Measurements from ENCODE around the gene PEX14.

DNA sequence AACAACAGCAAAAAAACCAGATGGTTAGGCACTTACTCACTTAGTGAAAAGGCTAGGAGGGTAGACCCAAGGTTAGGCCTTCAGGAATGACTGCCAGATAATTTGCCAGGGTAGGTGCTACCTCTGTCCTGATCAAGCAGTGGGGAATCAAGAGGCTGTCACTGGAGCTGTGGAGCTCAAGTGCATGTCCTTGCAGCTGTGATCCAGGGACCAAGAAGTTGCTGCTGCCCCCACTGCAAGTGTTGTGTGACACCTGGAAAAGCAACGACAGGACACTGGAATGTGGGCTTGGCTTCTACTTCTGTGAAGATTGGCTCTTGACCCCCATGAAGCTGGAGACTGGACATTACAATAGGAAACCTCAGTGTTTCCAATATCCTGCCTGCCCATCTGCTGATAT is 72.1 kb downstream of the PEX14 start:
- no peak for TF ChIP-seq CTCF (IDR thresholded peaks at IDR 0.05)
- no peak for TF ChIP-seq POLR2AphosphoS5 (IDR thresholded peaks at IDR 0.05; ENCODE audit: low read depth, low read length)

All from Panc1 (cell line).